Globus pallidus (tissue), 1 donor: ENCODE results near the gene CACNA2D2.

Experiments
- DNase-seq: peaks from one replicate; pipeline ENCODE4 v3.0.0-alpha.2; 2015; ENCODE audit warnings: low spot score

The CACNA2D2 gene

DNA sequence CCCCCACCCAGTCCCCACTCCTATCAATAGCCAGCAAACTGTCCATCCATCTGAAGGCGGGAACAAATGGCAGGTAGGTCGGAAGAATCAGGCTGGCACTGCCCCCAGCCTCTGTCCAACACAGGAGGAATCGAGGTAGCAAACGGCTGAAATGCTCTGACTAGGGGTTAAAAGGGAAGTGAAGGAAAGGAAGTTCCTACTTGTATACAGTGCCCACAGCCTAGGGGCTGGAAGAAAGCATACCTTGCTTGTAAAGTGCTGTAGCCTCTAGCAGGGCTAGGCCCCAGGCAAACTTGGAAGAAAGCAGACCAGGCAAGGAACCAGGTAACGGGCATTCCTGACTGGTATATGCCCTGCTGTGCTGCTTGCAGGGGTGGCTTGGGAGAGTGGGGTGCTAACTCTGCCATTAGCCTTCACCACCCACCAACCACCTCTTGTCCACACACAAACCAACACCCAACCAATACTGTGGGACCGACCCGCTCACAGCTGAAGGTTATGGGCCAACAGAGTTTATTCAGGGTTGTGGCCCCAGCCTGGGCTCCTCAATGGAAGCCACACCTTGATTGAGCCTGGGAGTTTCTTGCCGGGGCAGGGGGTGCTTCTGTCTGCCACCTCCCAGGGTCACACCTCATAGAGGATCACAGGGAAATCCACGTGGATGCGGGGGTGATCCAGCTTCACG is 177.8 kb downstream of the CACNA2D2 start:
- DNase-seq = no peak

DNA sequence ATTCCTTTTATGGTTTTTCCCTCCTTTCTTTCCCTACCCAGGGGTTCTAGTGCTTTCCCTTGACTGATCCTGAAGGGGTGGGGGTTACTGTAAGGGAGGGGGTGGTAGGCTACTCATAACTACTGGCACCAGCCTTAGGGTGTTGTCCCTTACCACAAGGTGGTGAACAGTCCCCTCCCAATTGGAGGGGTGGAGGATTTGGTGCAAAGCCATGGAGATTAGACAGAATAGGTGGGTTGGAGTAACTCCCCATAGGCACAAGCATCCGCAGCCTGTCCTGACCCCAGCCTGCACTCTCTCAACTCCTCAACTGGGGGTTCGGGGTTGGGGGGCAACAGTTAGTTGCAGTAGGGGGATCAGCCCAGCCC is 178.3 kb downstream of the CACNA2D2 start:
- DNase-seq = no peak

DNA sequence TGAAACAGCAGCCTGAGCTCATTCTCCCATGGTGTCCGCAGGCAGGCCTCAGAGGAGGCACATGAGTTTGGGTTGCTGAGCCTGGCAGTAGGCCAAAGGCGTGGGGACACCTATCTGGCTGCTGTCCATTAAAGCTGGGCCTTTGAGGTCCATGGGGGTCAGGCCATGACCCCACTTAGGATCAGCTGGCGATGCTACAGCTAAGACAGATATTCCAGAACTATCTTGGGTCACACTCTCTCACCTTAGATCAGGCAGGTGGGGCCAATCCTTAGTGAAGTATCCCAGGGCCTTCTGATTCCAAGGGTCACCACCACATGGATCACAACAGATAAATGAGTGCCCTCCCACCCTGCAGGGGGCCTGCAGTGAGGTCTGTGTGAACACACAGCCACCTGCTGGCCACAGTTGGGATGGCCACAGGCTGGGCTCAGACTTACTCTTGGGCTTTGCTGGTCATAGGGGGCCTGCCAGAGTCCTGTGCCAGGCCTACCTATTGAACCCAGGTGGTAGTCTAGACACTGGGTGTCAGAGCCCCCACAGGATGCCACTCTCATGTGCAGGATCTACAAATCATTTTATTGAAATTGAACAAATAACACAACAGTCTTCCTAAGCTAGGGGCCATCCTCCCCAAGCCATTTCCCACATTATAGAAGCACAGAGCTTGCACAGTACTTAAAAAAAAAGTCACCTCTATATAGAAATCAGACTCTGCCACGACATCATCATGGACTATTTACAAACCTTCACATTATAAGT is 178.9 kb downstream of the CACNA2D2 start:
- peak; percentile 68 for DNase-seq

DNA sequence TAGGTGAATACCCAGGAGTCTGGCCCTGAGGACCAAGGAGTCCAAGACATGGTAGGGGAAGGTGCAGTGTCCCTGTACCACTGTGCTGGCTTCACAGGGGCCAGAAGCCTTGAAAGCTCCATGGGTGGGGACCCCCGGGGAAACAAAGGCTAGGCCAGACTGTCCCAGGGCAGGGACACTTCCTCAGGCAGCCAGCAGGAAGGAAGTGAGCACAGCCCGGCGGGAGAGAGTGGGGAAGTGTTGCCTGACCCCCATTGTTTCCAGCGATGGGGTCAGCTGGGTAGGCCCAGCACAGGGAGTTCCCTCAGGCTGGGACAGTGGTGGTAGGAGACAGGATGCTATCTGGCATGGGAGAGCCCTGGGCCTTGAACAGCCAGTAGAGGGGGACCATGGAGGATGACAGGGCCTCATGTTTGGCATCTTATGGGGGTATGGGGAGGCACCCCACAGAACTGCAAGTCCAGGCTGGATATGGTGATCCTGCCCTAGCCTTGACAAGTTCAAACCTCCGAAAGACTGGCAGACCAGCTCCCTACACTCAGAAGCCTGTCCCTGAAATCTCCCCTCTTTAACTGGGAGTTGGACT is 179.7 kb downstream of the CACNA2D2 start:
- no peak for DNase-seq

DNA sequence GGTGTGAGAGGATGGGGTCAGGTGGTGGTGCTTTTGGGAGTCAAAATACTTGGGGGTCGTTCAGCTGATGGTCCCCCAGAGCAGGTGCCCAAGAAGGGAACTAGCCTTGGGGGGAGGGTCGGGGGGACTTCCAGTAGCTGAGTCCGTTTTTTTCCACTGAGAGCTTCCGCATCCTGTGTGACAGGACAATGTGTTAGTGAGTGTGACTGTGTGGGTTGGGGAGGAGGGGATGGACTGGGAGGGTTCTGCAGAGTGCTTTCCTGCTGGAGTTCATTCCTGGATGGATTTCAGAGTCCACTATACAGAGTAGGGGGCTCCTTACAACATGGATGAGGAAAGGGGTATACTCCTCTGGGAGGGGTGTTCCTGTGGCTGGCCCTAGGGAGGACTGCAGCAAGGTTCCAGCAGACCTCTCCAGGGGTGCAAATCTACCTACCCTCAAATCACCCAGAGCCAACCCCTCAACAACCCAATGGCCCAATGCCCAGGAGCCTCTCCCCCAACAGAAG is 180.3 kb downstream of the CACNA2D2 start:
- no peak for DNase-seq

DNA sequence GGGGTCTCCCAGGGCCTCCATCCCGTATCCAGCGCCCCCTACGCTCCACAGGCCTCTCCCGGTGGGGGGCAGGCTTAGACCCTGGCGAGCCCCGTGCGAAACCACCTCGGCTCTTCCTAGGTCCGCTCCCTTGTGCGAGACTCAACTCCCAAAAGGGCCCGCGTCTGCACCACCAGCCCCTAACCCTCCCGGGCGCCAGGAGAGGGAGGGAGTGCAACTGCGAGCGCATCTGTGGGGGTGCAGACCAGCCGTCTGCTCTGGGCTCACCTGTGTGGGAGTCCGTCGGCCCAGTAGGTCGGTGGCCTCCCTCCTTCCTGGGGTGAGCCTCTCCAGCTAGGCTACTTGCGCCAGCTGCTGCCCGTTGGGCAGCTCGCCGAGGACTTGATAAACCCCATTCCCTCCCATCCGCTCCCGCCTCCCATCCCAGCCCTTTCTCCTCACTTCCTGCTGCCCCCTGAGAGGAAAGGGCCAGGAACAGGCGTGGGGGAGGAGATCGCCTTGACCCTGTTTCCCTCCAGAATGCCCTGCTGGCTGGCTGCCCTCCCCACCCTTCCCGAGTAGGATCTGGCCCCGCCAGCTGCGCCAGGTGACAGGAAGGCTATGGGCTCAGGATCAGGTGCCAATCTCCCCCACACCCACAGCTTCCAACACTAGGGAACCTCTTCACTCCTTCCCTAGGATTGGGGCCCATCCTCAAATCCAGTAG is 180.9 kb downstream of the CACNA2D2 start, which contains the start of gene HYAL2:
Gene HYAL2 (minus strand): TSS at position 360 of the 706 bp plus-strand sequence. CDS start 2,256 bp downstream, outside the sequence.
- no peak for DNase-seq

DNA sequence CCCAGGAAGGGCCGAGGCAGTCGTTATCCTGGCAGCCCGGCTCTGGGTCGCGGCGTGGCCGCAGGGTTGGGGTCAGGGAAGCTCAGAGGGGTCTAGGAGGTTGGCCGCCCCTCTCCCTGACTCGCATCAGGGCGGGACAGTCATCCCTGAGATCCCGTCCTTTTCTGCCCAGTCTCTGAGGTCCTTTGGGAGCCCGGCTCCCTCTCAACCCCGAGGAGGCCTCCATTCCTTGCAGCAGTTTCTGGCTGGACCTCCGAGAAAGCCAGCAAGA is 181.4 kb downstream of the CACNA2D2 start:
- no peak for DNase-seq

DNA sequence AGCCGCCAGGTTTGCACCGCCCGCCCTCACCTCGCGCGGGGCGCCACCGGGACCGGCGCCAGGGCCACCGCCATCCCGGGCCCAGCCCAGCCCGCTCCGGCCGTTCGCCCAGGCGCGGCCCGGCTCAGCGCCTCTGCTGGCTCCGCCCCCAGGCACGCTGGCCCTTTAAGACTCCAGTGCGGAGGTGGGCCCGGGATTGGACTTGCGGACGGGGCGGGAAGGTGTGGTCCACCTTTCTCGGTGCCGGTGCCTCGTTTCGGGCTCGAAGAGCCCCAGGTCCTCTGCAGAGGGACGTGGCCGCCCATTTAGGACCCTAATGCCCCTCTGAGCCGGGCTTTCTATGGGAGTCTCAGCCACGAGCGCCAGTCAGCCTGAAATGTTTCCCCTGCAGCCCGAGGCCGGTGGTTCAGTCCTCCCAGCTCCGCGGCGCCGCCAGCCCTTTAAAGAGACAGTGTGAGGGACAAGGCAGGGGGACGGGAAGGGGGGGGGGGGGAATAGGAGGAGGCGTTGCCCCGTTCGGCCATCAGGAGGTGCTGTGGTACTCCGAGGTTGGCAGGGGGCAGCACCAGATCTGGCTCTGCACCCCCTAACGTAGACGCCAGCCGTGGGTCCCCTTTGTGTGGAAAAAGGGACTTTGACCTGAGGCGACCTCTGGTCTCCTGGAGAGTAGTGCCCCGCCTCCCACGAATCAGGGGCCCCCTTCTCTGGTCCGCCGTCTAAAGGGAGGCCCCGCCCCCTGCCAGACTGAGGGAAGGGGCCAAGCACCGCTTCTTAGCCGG is 181.9 kb downstream of the CACNA2D2 start:
- DNase-seq = peak; percentile 89

DNA sequence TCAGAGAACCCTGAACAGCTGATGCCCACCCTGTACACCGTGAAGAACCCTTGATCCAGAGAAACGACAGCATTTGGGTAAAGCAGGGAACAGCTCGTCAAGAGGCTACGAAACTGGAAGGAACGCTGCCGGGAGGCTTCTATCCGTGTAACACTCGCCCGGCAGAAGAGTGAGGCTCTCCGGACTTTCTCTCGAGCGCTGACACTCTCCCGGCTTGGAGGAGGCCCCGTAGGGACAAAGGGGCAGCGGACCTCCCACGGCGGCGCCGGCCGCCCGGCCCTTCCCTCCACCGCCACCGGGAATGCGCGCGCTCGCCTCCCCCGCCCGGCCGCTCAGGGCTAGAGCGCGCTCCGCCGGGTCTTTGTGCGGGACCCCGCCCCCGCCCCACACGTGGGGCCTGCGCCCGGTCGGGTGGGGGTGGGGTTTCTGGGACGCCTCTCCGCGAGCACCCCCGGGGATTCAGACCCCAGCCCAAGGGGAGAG is 182.5 kb downstream of the CACNA2D2 start:
- DNase-seq = peak; percentile 85

DNA sequence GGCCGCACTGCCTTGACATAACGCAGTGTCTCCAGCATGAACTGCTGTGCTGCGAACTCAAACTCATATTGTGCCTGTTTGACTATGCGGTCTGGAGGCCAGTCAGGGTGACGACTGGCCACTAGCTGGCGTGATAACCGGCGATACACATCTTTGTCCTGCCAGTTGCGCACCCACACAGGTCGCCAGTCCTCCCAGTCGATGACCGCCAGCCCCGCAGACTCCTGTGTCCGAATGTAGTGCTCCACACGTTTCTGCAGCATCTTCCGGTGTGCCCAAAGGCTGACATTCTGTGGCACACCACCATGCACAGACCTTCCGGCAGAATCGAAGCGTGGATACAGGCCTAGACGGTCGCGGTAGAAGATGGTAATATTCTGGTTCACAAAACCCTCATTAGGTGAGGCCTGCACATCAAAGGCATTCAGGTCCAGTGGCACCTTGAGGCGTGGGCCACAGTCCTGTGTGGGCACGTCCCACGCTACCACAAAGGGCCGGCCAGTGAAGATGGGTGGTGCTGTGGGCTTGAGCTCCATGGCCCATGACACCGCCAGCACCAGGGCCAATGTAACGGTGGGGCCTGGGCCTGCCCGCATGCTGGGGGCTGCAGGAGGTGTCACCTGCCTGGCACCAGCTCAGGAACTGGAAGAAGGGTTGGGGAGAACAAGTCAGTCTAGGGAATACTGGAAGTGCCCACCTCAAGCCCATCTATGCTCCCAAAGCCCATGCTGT is 183.4 kb downstream of the CACNA2D2 start:
- no peak for DNase-seq

DNA sequence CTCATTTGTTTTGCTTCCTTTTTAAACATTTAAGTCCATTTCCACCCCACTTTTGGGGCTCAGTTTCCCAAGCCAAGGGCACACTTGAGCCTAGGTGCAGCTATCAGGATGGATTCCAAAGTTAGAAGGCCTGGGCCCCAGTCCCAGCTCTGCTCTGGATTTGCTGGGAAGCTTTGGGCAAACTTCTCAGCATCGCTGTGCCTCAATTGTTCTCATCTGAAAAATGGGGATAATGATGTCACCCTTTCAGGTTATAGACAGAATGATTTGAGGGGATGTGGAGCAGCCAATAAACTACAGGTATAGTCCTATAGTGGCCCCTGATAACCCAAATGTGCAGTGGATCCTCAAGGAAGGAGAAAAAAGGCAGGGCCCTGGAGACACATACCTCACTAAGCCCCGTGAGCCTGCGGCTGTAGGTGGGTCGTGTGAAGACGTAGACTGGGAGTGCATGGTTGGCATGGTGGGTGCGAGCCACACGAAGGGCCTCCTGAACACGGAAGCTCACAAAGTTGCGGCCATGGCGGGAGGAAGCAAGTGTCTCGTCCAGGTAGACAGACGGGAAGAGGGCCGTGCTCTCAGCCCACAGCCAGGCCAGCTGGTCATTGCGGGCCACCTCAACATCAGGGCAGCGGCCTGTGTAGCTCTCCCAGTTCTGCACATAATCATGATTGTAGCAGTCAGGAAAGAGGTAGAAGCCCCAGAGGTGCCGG is 184.1 kb downstream of the CACNA2D2 start:
- no peak for DNase-seq

DNA sequence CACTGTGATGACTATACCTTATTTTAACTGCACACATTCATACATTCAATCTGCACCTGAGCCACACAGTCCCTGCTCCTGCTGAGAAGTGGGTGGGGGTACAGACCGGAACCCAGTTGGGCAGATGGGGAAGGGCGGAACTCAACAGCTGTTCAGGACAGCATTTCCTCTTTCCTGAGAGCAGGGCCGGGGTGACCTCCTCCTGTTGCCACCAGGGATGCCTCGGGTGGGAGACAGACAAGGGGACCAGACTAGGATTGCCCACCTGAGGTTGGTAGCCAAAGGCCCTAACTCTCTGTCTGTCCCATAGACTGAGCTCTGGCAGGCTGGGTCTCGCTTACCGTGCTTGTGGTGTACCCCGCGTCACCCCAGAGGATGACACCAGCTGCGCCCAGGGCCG is 184.8 kb downstream of the CACNA2D2 start:
- DNase-seq = no peak

DNA sequence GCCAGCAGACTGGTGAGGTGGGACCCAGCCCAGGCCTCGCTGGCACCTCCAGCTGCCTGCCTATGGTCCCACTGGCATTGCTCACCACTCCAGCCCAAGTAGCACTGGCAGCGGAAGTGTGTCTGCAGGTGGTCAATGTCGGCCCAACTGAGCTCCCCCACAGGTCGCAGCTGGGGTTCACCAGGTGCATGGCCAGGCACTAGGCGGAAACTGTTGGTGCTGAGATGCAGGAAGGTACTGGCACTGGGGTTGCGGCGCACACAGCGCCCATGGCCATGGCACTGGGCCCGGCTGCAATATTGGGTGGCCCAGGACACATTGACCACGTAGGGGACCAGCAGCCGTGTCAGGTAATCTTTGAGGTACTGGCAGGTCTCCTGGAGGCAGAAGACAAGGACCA is 185.3 kb downstream of the CACNA2D2 start:
- DNase-seq = no peak

DNA sequence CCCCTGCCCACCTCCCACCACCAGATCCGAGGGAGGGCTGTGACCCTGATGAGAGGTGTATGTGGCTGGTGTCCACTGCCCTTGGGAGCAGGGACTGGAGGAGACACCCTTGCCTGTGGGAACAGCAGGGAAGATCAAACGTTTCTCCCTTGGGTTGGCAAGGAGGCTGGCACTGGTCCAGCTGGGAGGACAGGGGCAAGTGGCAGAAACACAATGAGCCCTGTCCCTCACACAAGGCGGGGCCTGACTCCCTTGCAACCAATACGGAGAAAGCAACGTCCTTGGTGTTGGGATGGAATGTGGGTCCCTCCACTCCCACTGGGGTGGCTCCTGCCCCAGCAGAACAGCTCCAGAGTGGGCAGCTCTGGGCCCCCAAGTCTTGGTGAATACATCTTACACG is 186.1 kb downstream of the CACNA2D2 start:
- DNase-seq = no peak

DNA sequence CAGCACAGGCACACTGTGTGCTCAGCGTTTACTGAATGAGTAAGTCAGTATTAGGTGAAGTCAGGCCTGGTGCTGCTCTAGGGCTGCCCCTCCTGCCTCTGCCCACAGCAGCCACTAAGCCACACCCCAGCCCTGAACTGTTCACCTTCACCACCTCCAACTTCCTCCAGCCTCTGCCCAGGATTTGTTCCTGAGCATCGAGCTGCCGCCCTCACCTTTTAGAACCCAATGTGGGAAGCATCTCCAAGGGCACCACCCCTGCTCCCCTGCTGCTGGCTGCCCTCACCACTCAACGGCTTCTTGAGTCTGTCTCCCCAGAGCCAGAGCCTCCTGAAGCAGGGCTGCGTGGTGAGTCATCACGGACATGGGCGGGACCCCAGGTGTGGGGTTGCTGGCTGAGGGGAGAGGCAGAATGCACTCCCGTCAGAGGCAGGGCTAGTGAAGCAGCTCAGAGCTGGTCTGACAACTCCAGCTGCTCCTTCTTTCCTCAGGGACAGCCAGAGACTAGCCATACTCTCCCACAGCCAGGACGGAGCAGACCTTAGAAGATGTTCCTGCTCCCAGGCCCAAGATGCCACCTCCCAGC is 186.7 kb downstream of the CACNA2D2 start:
- DNase-seq = no peak

DNA sequence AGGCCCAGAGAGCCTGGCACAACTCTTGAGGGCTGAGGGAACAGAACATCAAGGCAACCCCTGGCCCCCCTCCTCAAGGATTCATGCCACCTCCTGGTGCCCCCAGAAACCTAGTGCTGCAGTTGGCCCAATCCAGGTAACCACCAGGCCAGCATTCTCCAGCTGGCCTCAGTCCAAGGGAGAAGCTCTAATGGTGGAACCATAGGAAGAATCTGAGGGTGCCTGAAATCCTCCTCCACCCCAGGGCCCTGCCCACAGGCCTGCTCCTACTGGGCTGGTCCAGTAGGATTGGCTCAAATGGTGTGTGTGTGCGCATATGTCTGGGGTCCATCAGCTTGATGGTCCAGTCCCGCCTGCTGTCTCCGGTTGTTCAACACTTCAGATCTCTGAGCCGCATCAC is 188.6 kb downstream of the CACNA2D2 start:
- no peak for DNase-seq

DNA sequence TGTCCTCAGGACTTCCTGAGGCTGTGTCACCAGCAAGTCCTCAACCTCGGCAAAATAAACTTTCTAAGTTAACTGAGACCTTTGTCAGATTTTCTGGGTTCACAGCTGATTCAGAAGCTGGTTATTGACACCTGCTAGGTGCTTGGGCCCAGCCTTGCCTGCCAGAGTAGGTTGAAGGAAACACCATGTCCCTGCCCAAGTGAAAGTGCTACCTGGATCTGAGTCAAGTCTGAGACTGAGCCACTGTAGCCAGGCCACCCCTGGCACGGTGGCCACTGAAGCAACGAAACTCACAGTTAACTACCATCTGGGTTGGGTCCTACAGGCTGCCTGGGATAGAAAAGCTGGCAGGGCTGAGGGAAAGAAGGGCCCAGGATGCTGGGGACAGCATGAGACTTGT is 189.1 kb downstream of the CACNA2D2 start:
- no peak for DNase-seq
